PFSK-1 (cell line): ENCODE measurements around the gene MRPL36.

Experiments used
- POLR2AphosphoS5 ChIP-seq: IDR thresholded peaks from 2 replicates; pipeline ENCODE4 v1.6.1; 2012; ENCODE audit warnings: low read depth, mild to moderate bottlenecking, control low read depth, low read length, moderate library complexity
- REST ChIP-seq, 2 experiments: IDR thresholded peaks; 2 replicates each; pipeline versions ENCODE4 v1.6.1 to v1.8.0; 2011 to 2012; ENCODE audit warnings: low read depth in 2 of 2, low read length in 2 of 2, control low read depth in 1 of 2, inconsistent platforms in 1 of 2, mild to moderate bottlenecking in 1 of 2, moderate library complexity in 1 of 2; ENCODE audit not compliant: insufficient read depth in 1 of 2
- SIN3A ChIP-seq: IDR thresholded peaks from 2 replicates; pipeline ENCODE4 v1.6.1; 2012; ENCODE audit warnings: mild to moderate bottlenecking, low read length, moderate library complexity, borderline replicate concordance; ENCODE audit not compliant: insufficient read depth
- TAF1 ChIP-seq: IDR thresholded peaks from 2 replicates; pipeline ENCODE4 v1.6.1; 2012; ENCODE audit warnings: low read length, control low read depth, borderline replicate concordance; ENCODE audit not compliant: insufficient read depth

GRCh38 chr5:1814183-1815020 is 14.8 kb upstream of the MRPL36 start:
- TF ChIP-seq POLR2AphosphoS5 (no peak), REST (IDR thresholded peaks at IDR 0.05; ENCODE audit: insufficient read depth in 1 of 2, low read depth in 2 of 2, low read length in 2 of 2) (no peak), TAF1 (no peak), SIN3A (no peak)
